ENCODE measurements around the gene MPPED2. TPM values are rescaled to one million over a fixed set of nuclear protein-coding genes. Genes with fewer than 3 reads are reported as not detected.

MPPED2 gene
- total RNA-seq, 1 experiment from 2014 or later: not detected

DNA sequence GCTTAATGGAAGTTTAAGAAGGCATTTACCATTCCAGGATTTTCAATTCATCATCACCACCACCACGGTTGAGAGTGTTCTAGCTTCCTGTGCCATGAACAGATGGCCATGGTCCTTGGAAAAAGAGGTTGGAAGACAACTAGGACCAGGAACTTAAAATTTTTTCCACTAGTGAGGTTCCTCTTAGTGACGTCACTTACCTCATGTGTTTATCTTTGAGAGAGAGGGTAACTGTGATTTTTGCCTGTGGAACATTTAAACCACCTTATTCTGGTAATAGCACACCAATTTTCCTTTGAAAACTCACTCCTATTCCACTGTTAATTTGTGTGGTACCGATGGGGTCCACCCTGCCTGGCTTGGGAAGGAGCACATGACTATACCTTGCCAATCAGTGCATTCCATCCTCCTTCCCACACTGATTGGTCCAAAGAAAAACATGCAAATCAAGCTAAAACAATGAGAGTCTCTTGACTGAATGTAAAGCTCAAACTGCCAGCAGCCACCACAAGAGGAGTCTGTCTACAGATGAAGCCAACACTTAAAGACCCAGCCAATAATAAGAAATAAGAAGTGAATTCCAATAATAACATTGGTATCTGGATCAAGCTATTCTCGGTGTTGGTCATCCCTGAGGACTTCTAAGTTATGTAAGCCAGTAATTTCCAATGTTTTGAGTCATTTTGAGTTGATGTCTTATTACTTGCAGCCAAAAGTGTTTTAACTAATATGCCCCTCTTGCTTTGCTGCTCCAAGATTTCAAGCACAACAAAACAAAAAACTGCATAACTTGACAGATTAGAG is 111.8 kb downstream of the MPPED2 start:
- no peak overlapping the region for H2AFZ ChIP-seq (ENCODE audit: low read depth, low read length, poor library complexity, severe bottlenecking)
- no peak overlapping the region for H3K9ac ChIP-seq (ENCODE audit: low read length)
- POLR2A ChIA-PET: no interaction called here
- H4K20me1 ChIP-seq (ENCODE audit: insufficient read depth): no peaks in the 10 kb centered on the region
- H3K27ac ChIP-seq (ENCODE audit: low read depth, low read length): no peak overlapping the region
- TF ChIP-seq, protein P1, sequence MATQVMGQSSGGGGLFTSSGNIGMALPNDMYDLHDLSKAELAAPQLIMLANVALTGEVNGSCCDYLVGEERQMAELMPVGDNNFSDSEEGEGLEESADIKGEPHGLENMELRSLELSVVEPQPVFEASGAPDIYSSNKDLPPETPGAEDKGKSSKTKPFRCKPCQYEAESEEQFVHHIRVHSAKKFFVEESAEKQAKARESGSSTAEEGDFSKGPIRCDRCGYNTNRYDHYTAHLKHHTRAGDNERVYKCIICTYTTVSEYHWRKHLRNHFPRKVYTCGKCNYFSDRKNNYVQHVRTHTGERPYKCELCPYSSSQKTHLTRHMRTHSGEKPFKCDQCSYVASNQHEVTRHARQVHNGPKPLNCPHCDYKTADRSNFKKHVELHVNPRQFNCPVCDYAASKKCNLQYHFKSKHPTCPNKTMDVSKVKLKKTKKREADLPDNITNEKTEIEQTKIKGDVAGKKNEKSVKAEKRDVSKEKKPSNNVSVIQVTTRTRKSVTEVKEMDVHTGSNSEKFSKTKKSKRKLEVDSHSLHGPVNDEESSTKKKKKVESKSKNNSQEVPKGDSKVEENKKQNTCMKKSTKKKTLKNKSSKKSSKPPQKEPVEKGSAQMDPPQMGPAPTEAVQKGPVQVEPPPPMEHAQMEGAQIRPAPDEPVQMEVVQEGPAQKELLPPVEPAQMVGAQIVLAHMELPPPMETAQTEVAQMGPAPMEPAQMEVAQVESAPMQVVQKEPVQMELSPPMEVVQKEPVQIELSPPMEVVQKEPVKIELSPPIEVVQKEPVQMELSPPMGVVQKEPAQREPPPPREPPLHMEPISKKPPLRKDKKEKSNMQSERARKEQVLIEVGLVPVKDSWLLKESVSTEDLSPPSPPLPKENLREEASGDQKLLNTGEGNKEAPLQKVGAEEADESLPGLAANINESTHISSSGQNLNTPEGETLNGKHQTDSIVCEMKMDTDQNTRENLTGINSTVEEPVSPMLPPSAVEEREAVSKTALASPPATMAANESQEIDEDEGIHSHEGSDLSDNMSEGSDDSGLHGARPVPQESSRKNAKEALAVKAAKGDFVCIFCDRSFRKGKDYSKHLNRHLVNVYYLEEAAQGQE (IDR thresholded peaks at IDR 0.05; ENCODE audit: low read depth): no peak
- TF ChIP-seq EZH2phosphoT487 (IDR thresholded peaks at IDR 0.05; ENCODE audit: borderline replicate concordance): no peak
- TF ChIP-seq, protein P2, sequence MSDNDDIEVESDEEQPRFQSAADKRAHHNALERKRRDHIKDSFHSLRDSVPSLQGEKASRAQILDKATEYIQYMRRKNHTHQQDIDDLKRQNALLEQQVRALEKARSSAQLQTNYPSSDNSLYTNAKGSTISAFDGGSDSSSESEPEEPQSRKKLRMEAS (IDR thresholded peaks at IDR 0.05): no peak
- TF ChIP-seq, protein P3, sequence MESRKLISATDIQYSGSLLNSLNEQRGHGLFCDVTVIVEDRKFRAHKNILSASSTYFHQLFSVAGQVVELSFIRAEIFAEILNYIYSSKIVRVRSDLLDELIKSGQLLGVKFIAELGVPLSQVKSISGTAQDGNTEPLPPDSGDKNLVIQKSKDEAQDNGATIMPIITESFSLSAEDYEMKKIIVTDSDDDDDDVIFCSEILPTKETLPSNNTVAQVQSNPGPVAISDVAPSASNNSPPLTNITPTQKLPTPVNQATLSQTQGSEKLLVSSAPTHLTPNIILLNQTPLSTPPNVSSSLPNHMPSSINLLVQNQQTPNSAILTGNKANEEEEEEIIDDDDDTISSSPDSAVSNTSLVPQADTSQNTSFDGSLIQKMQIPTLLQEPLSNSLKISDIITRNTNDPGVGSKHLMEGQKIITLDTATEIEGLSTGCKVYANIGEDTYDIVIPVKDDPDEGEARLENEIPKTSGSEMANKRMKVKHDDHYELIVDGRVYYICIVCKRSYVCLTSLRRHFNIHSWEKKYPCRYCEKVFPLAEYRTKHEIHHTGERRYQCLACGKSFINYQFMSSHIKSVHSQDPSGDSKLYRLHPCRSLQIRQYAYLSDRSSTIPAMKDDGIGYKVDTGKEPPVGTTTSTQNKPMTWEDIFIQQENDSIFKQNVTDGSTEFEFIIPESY (IDR thresholded peaks at IDR 0.05; ENCODE audit: extremely low read depth, insufficient replicate concordance, low read length): no peak
- TF ChIP-seq, protein P4, sequence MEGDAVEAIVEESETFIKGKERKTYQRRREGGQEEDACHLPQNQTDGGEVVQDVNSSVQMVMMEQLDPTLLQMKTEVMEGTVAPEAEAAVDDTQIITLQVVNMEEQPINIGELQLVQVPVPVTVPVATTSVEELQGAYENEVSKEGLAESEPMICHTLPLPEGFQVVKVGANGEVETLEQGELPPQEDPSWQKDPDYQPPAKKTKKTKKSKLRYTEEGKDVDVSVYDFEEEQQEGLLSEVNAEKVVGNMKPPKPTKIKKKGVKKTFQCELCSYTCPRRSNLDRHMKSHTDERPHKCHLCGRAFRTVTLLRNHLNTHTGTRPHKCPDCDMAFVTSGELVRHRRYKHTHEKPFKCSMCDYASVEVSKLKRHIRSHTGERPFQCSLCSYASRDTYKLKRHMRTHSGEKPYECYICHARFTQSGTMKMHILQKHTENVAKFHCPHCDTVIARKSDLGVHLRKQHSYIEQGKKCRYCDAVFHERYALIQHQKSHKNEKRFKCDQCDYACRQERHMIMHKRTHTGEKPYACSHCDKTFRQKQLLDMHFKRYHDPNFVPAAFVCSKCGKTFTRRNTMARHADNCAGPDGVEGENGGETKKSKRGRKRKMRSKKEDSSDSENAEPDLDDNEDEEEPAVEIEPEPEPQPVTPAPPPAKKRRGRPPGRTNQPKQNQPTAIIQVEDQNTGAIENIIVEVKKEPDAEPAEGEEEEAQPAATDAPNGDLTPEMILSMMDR (IDR thresholded peaks at IDR 0.05 in 2 of 3, conservative IDR thresholded peaks at IDR 0.05 in 1 of 3; ENCODE audit: borderline replicate concordance in 1 of 3, insufficient read depth in 1 of 3, low read depth in 2 of 3, low read length in 2 of 3): no peak
- TF ChIP-seq JUND (IDR thresholded peaks at IDR 0.05): no peak
- no peak for TF ChIP-seq SIN3A (IDR thresholded peaks at IDR 0.05; ENCODE audit: low read depth)
- TF ChIP-seq FOSL1 (IDR thresholded peaks at IDR 0.05; ENCODE audit: low read depth): no peak
- TF ChIP-seq POLR2A (IDR thresholded peaks at IDR 0.05; ENCODE audit: borderline replicate concordance, extremely low read depth, insufficient read depth, insufficient read length): no peak
- no peak for TF ChIP-seq ZFX (IDR thresholded peaks at IDR 0.05)
- TF ChIP-seq, protein P5, sequence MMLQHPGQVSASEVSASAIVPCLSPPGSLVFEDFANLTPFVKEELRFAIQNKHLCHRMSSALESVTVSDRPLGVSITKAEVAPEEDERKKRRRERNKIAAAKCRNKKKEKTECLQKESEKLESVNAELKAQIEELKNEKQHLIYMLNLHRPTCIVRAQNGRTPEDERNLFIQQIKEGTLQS (IDR thresholded peaks at IDR 0.05): no peak
- TF ChIP-seq EGR1 (IDR thresholded peaks at IDR 0.05; ENCODE audit: low read depth): no peak
- TF ChIP-seq CBX3 (IDR thresholded peaks at IDR 0.05; ENCODE audit: low read depth): no peak
- TF ChIP-seq TCF7L2 (IDR thresholded peaks at IDR 0.05; ENCODE audit: borderline replicate concordance, extremely low read depth, insufficient read depth, insufficient read length): no peak
- TF ChIP-seq CEBPB (IDR thresholded peaks at IDR 0.05; ENCODE audit: low read depth): no peak
- TF ChIP-seq SP1 (IDR thresholded peaks at IDR 0.05; ENCODE audit: low read depth): no peak
- no peak for TF ChIP-seq ELF1 (IDR thresholded peaks at IDR 0.05; ENCODE audit: borderline replicate concordance, low read depth)
- no peak for TF ChIP-seq SRF (IDR thresholded peaks at IDR 0.05; ENCODE audit: low read depth)
- intact Hi-C loops (cut with micrococcal nuclease): no loop called here
- peaks cover 24% of the 10 kb centered on the region for H3K27me3 ChIP-seq (ENCODE audit: insufficient read depth, low read length)
- DNase-seq (ENCODE audit: low read depth, low spot score) (no peak), ATAC-seq (no peak)
- BruUV-seq (replicated peaks): no TSS peak
- no peaks in the 10 kb centered on the region for H3K79me2 ChIP-seq (ENCODE audit: insufficient read depth, low read length)
- CTCF ChIA-PET: no interaction called here
- no peaks in the 10 kb centered on the region for H3K9me2 ChIP-seq (ENCODE audit: insufficient read depth)
- no peak overlapping the region for H3K4me2 ChIP-seq (ENCODE audit: low read length)
- H3K36me3 ChIP-seq (ENCODE audit: control insufficient read depth in 1 of 2, insufficient read depth in 2 of 2, low read length in 2 of 2): no peaks in the 10 kb centered on the region
- no peaks in the 10 kb centered on the region for H3K9me3 ChIP-seq (ENCODE audit: control insufficient read depth in 1 of 2, insufficient read depth in 1 of 2, low read depth in 1 of 2, low read length in 2 of 2)
- no peaks in the 10 kb centered on the region for H3K4me1 ChIP-seq (ENCODE audit: control insufficient read depth in 1 of 2, insufficient read depth in 2 of 2, low read length in 2 of 2)
- H3K4me3 ChIP-seq (replicated peaks in 1 of 2; ENCODE audit: low read depth in 1 of 2, low read length in 2 of 2): no peak overlapping the region
- RAD21 ChIA-PET (ENCODE audit: low non-redundant PET in 1 of 2, low total read pairs in 2 of 2, uncharacterized antibody in 2 of 2, unreplicated experiment in 2 of 2): no interaction called here
